ENCODE results near the gene CEP104. TPM values are rescaled to one million over a fixed set of nuclear protein-coding genes. Genes with fewer than 3 reads are reported as not detected.

Gene CEP104
- polyA plus RNA-seq, 1 donor from 2014 or later = 8.1 TPM

GRCh38 chr1:3864884-3865283 lies 7.9 kb upstream of the CEP104 start:
- H3F3A ChIP-seq (ENCODE audit: insufficient read depth, low read length, poor library complexity, severe bottlenecking) = no peaks in the 10 kb centered on the region
- no peaks in the 10 kb centered on the region for H4K20me1 ChIP-seq (ENCODE audit: insufficient read depth)
- no peaks in the 10 kb centered on the region for H3K27me3 ChIP-seq (ENCODE audit: insufficient read depth, low read depth, low read length)
- H3K36me3 ChIP-seq (ENCODE audit: insufficient read depth, low read length) = no peaks in the 10 kb centered on the region
- no peak overlapping the region for H3K4me2 ChIP-seq (ENCODE audit: low read length)
- no peaks in the 10 kb centered on the region for H3K79me2 ChIP-seq (replicated peaks; ENCODE audit: insufficient read depth, low read length)
- H3K9me2 ChIP-seq (ENCODE audit: insufficient read depth, low read length) = no peaks in the 10 kb centered on the region
- H3K9me3 ChIP-seq (ENCODE audit: low read length) = no peaks in the 10 kb centered on the region
- H2AFZ ChIP-seq (ENCODE audit: low read depth, low read length) = no peak overlapping the region
- TF ChIP-seq SMC3 (conservative IDR thresholded peaks at IDR 0.05; ENCODE audit: poor library complexity) = no peak
- no peak for TF ChIP-seq EZH2 (IDR thresholded peaks at IDR 0.05; ENCODE audit: borderline replicate concordance, insufficient read depth, low read length, poor library complexity, severe bottlenecking)
- TF ChIP-seq MXI1 (conservative IDR thresholded peaks at IDR 0.05; ENCODE audit: poor library complexity, severe bottlenecking) = no peak
- no peak for TF ChIP-seq TAF1 (IDR thresholded peaks at IDR 0.05; ENCODE audit: low read depth)
- TF ChIP-seq REST (IDR thresholded peaks at IDR 0.05; ENCODE audit: borderline replicate concordance) = no peak
- no peak for TF ChIP-seq EP300 (conservative IDR thresholded peaks at IDR 0.05; ENCODE audit: poor library complexity, severe bottlenecking)
- no peak for TF ChIP-seq CTCF (IDR thresholded peaks at IDR 0.05; ENCODE audit: poor library complexity, severe bottlenecking)
- no peak for TF ChIP-seq RAD21 (conservative IDR thresholded peaks at IDR 0.05)
- no peak overlapping the region for H3K27ac ChIP-seq (ENCODE audit: low read length)
- no peak overlapping the region for H3K9ac ChIP-seq (ENCODE audit: low read length)
- H3K4me3 ChIP-seq (ENCODE audit: low read length) = no peak overlapping the region

- no peak for TF ChIP-seq CTCF (IDR thresholded peaks at IDR 0.05; ENCODE audit: poor library complexity, severe bottlenecking)
These were observed 6.4 kb upstream of the CEP104 start for GRCh38 chr1:3863231-3863935.

More at GRCh38 chr1:3863231-3863935, 6.4 kb upstream of the CEP104 start:
- H3K27me3 ChIP-seq (ENCODE audit: insufficient read depth, low read depth, low read length) = no peaks in the 10 kb centered on the region
- H3K4me3 ChIP-seq (ENCODE audit: low read length) = no peak overlapping the region
- H3K4me2 ChIP-seq (ENCODE audit: low read length) = no peak overlapping the region
- no peaks in the 10 kb centered on the region for H3K9me2 ChIP-seq (ENCODE audit: insufficient read depth, low read length)
- H3K27ac ChIP-seq (ENCODE audit: low read length) = no peak overlapping the region
- no peaks in the 10 kb centered on the region for H4K20me1 ChIP-seq (ENCODE audit: insufficient read depth)
- H2AFZ ChIP-seq (ENCODE audit: low read depth, low read length) = no peak overlapping the region
- no peaks in the 10 kb centered on the region for H3K79me2 ChIP-seq (replicated peaks; ENCODE audit: insufficient read depth, low read length)
- H3F3A ChIP-seq (ENCODE audit: insufficient read depth, low read length, poor library complexity, severe bottlenecking) = no peaks in the 10 kb centered on the region
- H3K9me3 ChIP-seq (ENCODE audit: low read length) = no peaks in the 10 kb centered on the region
- no peaks in the 10 kb centered on the region for H3K36me3 ChIP-seq (ENCODE audit: insufficient read depth, low read length)
- no peak overlapping the region for H3K9ac ChIP-seq (ENCODE audit: low read length)

Data from neural cell (in vitro differentiated cells).